ENCODE data around the gene FIP1L1.

FIP1L1 gene

DNA sequence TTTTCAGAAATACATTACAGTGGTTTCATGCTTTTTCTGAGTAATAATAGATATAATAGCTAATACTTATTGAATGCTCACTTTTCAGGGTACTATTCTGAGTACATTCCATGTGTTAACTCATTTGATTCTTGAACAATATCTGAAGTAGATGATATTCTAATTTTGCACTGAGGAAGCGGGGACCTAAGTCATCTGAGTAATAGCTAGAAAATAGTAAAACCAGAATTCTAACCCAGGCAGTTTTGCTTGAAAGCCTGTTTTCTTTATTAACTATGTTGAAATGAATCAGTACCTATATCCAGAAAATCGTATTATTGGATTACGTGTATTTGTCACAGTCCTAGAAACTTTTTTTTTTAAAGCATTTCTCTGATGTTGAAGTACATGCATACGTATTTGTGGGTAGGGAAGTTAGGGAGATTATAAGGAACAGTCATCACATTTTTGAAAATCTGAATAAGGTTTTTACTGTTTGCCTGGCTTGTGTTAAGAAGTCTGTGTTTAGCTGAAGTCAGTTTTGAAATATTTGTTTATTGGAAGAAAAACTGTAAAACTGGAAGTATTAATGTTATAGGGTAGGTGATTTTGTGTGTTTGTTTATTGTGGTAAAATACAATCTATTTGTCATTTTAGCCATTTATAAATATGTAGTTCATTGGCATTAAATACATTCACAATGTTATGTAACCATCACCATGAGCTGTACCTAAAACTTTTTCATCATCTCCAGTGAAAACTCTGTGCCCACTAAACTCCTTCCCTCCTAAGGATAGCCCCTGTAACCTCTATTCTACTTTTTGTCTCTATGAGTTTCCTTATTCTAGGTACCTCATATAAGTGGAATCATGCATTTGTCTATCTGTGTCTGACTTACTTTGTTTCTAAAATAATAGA, 55.3 kb downstream of the FIP1L1 start:
- Histone ChIP-seq H3K4me3 (ENCODE audit: low read depth in 1 of 2, low read length in 1 of 2) (no peak overlapping the region), H3K9me3 (no peaks in the 10 kb centered on the region), H3K27me3 (no peaks in the 10 kb centered on the region), H3K36me3 (peaks cover 60% of the 10 kb centered on the region), H3K27ac (no peak overlapping the region), H3K4me1 (ENCODE audit: control insufficient read depth in 1 of 2, insufficient read depth in 1 of 2, low read depth in 1 of 2, low read length in 1 of 2) (no peaks in the 10 kb centered on the region)
- no peak for TF ChIP-seq CTCF (IDR thresholded peaks at IDR 0.05)

DNA sequence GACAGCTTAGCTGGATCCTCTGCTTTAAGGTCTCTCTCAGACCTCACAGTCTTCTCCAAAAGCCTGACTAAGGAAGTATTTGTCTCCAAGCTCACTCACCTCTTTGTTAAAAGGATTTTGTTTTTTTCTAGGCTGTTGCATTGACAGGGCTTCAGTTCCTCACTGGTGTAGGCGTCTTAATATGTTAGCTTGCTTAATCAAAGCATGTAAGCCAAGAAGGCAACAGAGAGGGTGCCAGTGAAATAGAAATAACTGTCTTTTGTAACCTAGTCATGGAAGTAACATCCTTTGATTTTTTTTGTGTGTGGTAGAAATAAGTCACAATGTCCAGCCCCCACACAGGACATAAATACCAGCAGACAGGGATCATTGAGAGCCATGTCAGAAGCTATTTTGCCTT, 58.8 kb downstream of the FIP1L1 start:
- no peak overlapping the region for H3K27ac ChIP-seq
- peaks cover 36% of the 10 kb centered on the region for H3K36me3 ChIP-seq
- no peak overlapping the region for H3K4me3 ChIP-seq (ENCODE audit: low read depth in 1 of 2, low read length in 1 of 2)
- no peak for TF ChIP-seq CTCF (IDR thresholded peaks at IDR 0.05)
- H3K9me3 ChIP-seq, result no peaks in the 10 kb centered on the region
- no peaks in the 10 kb centered on the region for H3K27me3 ChIP-seq
- H3K4me1 ChIP-seq (ENCODE audit: control insufficient read depth in 1 of 2, insufficient read depth in 1 of 2, low read depth in 1 of 2, low read length in 1 of 2), result no peaks in the 10 kb centered on the region

GRCh38 chr4:53441564-53441963, 64.1 kb downstream of the FIP1L1 start:
- Histone ChIP-seq H3K27ac (no peak overlapping the region), H3K36me3 (peaks cover 57% of the 10 kb centered on the region), H3K4me3 (ENCODE audit: low read depth in 1 of 2, low read length in 1 of 2) (no peak overlapping the region), H3K4me1 (ENCODE audit: control insufficient read depth in 1 of 2, insufficient read depth in 1 of 2, low read depth in 1 of 2, low read length in 1 of 2) (no peaks in the 10 kb centered on the region), H3K9me3 (no peaks in the 10 kb centered on the region), H3K27me3 (no peaks in the 10 kb centered on the region)
- no peak for TF ChIP-seq CTCF (IDR thresholded peaks at IDR 0.05)

DNA sequence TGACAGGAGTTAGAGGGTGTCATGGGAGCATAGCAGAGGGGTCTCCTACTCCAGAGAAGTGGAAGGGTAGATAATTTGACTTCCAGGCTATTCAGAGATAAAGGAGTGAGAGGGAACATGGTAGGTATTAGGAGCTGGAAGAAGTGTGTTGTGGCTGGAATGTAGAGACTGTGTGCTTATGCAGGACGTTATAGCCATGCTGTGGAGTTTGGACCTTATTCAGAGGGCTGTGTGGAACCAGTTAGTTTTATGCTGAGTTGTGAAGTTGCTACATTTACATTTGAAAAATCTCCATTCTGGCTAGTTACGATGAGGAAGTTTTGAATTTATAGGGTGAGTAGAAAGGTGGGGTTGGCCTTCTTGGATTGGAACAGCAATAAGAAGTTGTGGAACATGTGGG, 67.5 kb downstream of the FIP1L1 start:
- no peak overlapping the region for H3K27ac ChIP-seq
- TF ChIP-seq CTCF (IDR thresholded peaks at IDR 0.05), result no peak
- no peak overlapping the region for H3K4me3 ChIP-seq (ENCODE audit: low read depth in 1 of 2, low read length in 1 of 2)
- peaks cover 62% of the 10 kb centered on the region for H3K36me3 ChIP-seq
- no peaks in the 10 kb centered on the region for H3K27me3 ChIP-seq
- no peaks in the 10 kb centered on the region for H3K4me1 ChIP-seq (ENCODE audit: control insufficient read depth in 1 of 2, insufficient read depth in 1 of 2, low read depth in 1 of 2, low read length in 1 of 2)
- no peaks in the 10 kb centered on the region for H3K9me3 ChIP-seq

DNA sequence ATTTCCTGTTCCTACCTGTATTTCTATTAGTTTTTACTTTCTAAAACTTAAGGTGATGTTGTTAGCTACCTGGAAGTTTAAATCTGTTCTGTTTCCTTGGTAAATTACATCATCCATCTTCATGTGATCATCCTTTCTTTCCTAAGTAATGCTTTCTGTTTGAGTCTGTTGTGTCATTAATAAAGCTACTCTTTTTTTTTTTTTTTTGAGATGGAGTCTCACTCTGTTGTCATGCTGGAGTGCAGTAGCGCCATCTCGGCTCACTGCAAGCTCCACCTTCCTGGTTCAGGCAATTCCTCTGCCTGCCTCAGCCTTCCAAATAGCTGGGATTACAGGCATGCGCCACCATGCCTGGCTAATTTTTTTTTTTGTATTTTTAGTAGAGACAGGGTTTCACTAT, 73.3 kb downstream of the FIP1L1 start:
- H3K27ac ChIP-seq, result no peak overlapping the region

More for the DNA sequence above, 73.3 kb downstream of the FIP1L1 start:
- Histone ChIP-seq H3K4me1 (ENCODE audit: control insufficient read depth in 1 of 2, insufficient read depth in 1 of 2, low read depth in 1 of 2, low read length in 1 of 2) (no peaks in the 10 kb centered on the region), H3K36me3 (peaks cover 54% of the 10 kb centered on the region), H3K4me3 (ENCODE audit: low read depth in 1 of 2, low read length in 1 of 2) (no peak overlapping the region), H3K27me3 (no peaks in the 10 kb centered on the region), H3K9me3 (no peaks in the 10 kb centered on the region)
- TF ChIP-seq CTCF (IDR thresholded peaks at IDR 0.05), result no peak

All from neutrophil (primary cell).